Mammary epithelial cell (primary cell): ENCODE measurements around the gene TLR5.

Experiments
- CTCF ChIP-seq, 2 donors: IDR thresholded peaks in 1 of 2; conservative IDR thresholded peaks in 1 of 2; 2 replicates each; pipeline ENCODE4 v1.5.1; 2011 to 2012; ENCODE audit warnings: inconsistent platforms in 2 of 2, low read length in 2 of 2, mild to moderate bottlenecking in 2 of 2, control low read depth in 1 of 2, low read depth in 1 of 2; ENCODE audit not compliant: insufficient read depth in 1 of 2; ENCODE audit errors: extremely low read depth in 1 of 2
- EZH2 ChIP-seq: IDR thresholded peaks from 2 replicates; pipeline ENCODE4 v1.6.1; 2012; ENCODE audit warnings: low read length, inconsistent platforms, borderline replicate concordance

DNA sequence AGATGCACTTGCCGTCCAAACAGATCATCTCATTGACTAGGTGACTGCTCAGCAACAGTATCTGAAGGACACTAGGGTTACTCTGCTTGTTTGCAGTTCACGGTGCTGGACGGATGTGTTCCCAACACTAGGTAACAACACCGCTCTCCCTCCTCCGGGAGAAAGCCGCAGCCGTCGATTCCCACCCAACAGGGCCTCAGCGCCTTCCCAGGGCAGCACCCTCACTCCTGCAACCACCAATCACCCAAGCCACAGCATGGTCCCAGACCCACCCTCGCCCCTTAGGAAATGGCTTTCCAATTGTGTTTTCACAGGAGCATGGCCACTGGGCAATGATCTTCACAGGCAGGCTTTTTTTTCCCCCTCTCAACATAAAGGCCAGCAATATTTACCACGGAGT lies 779 bp downstream of the TLR5 start:
- TF ChIP-seq CTCF (conservative IDR thresholded peaks at IDR 0.05 in 1 of 2, IDR thresholded peaks at IDR 0.05 in 1 of 2; ENCODE audit: extremely low read depth in 1 of 2, insufficient read depth in 1 of 2, low read depth in 1 of 2, low read length in 2 of 2) (no peak), EZH2 (no peak)
